ENCODE data around the gene ACER2.

DNA sequence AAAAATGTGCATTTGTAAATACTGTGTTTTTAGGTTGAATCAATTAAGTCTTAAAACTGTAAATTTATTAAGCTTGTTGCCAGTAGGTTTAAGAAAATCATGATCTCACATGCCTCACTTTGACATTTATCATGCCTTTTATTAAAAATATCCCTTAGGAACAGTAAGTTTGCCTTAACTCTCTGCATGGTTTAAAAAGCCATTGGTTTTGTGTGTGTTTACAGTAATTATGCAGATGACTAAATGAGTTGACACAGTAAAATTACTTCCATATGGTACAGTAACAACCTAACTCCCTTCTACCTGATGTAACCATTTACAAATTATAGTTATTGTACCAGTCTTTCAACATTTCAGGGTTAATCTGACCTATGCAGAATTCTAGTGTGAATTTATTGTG is 35.3 kb upstream of the ACER2 start:
- TF ChIP-seq CTCF (IDR thresholded peaks at IDR 0.05; ENCODE audit: low read depth, low read length, poor library complexity, severe bottlenecking) = no peak
- no peak for TF ChIP-seq EZH2phosphoT487 (IDR thresholded peaks at IDR 0.05; ENCODE audit: borderline replicate concordance, low read length)

Measured in DOHH2 (cell line).